HG02588 (cell line): ENCODE data around the gene MUC22.
"Not testable (repeated sequence)": the region's sequence is repeated elsewhere in the genome, so short reads cannot be mapped to it uniquely, and the experiment has no call there.

ENCODE experiments used
- ATAC-seq: cut with Tn5 transposase; IDR thresholded peaks from one replicate; pipeline ENCODE4 v1.9.1; 2021; ENCODE audit warnings: mild to moderate bottlenecking, moderate library complexity; ENCODE audit not compliant: unreplicated experiment

MUC22 gene

DNA sequence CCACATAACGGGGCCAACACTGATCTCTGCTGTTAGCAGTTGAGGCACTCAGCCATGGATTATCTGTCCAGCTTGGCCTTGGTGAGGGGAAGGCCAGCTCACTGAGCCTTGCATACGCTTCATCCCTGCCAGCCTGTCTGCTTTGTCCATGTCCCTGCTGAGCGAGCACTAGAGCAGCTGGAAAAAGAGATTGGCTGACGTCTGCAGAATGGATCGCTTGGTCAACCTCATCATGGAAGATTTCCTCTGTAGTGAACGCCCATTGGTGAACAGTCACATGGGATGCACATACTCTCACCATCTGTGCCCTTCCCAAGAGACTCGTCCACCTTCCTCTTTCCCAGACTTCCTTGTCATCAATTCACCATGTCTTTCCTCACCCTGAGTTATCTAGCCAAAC, 26.9 kb downstream of the MUC22 start:
- ATAC-seq = no peak

DNA sequence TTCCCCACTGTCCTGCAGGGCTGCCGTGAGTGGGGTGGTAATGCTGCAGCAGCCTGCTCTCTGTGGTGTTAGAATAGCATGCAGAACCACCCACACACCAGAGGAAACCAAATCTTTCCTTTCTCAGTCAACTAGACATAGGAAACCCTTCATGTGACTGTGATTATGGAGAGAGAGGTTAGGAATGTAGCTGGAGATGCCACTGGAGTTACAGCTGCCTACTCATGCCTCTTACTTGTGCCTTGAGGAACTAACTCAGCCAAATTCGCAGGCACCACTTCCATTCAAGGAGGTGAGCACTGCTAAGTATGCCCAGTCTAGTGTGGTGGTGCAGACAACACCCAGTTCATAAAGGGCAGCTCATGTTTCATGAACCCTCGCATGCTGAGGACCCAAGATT, 27.4 kb downstream of the MUC22 start:
- ATAC-seq = no peak

- no peak for ATAC-seq
These were observed 28.3 kb downstream of the MUC22 start for GRCh38 chr6:31038559-31038958.

DNA sequence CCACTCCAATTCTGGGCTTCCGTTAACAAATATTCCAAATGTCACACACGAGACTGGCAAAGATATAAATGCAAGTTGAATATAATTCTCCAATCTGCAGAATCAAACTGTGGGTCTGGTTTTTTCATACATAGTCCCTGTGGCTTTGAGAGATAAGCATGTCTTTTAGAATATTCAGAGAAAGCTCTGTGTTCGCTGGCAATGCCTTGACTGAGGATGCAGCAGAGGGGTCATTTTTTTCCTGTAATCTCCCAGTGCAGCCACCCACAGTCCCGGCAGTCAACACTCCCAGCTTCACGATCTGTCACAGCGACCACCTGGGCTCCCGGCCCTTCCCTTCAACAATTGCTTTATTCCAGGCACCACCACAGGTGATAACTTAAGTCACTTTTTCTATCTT, 30.5 kb downstream of the MUC22 start:
- ATAC-seq = no peak

DNA sequence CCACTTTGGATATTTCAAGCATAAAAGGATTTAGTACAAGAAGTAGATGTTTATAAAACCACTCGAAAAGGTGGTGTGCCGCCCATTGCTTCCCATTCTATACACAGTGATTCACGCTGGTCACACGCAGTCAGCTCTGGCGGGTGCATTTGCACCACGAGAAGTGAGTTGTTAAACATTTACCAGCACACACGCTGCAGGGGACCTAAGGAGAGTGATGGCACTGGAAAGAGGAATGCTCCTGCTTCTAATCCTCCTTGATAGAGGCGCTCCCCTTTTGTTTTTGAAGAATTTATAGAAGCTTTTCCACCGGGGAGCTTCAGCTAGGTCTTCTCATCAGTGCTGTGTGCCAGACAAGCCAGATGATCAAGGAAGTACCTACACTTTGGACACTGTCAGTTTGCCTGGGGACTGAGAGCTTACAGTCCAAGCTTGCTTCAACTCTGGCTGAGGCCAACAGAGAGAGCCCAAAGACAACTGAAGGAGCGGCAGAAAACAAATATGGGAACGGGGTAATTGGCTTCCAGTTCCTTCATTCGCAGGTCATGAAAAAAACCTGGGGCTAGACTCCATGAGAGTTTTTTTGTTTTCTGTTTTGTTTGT, 31.2 kb downstream of the MUC22 start:
- ATAC-seq = no peak

GRCh38 chr6:31042806-31043205, 32.5 kb downstream of the MUC22 start:
- no peak for ATAC-seq

DNA sequence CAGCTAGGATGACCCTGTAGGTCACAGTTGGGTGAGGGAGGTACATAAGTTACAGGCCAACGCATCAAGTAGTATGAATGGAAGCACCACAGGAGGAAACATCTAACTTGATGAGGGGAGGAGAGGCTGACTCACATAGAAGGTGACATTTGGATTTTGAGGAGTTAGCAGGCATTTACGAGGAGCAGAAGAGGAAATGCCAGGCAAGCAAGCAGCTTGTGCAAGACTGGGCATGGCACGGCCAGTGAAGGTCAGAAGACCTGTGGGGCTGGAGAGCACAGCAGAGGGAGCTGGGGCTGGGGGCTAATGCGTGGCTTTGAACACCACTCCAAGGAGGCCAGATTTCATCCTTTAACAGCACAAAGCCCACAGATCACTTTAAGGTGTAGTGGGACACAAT, 37.8 kb downstream of the MUC22 start:
- ATAC-seq = no peak

- ATAC-seq = no peak
These were observed 39.2 kb downstream of the MUC22 start for GRCh38 chr6:31049518-31049917.

GRCh38 chr6:31053187-31053586, 42.9 kb downstream of the MUC22 start:
- ATAC-seq = not testable (repeated sequence)

DNA sequence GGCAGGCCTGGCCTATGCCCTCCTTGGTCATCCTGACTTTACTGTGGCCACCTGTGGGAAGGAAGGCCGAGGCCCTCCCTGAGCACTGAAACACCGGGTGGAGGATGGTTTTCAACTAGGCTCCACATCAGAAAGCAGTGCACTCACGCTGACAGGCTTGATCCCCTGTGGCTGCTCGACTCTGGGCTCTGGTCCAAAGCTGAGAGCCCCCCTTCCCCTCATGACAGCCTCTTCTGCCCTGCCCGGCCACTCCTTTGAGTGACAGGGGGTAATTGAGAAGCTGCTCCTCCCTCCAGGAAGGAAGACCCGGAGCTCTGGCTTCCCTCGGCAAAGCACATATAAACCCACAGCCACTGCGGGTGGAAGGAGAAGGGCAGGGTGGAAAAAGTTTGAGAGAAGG, 43.6 kb downstream of the MUC22 start:
- ATAC-seq = no peak

DNA sequence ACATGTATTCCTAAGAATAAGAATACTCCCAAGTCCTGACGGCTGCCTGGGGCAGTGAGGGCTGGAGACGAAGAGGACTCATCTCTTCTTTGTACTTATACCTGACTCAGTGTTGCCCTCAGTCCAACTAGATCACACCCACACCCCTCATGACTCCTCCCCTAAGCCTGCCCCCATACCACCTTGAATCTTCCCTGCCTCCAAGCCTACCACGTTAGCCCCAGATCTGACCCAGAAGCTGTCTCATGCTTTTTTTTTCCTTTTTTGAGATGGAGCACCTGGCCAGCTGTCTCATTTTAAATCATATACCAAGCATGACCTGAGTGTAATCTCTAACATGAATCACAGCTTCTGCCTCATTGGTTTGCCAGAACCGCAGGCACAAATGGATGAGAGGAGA, 45.2 kb downstream of the MUC22 start:
- no peak for ATAC-seq

GRCh38 chr6:31057426-31058003, 47.2 kb downstream of the MUC22 start:
- ATAC-seq = no peak

- no peak for ATAC-seq
These were observed 48.0 kb downstream of the MUC22 start for GRCh38 chr6:31058128-31058894.

GRCh38 chr6:31060145-31060544, 49.9 kb downstream of the MUC22 start:
- ATAC-seq = no peak

- no peak for ATAC-seq
These were observed 53.7 kb downstream of the MUC22 start for GRCh38 chr6:31063906-31064435.

- ATAC-seq = no peak
These were observed 55.3 kb downstream of the MUC22 start for GRCh38 chr6:31065556-31065955.

DNA sequence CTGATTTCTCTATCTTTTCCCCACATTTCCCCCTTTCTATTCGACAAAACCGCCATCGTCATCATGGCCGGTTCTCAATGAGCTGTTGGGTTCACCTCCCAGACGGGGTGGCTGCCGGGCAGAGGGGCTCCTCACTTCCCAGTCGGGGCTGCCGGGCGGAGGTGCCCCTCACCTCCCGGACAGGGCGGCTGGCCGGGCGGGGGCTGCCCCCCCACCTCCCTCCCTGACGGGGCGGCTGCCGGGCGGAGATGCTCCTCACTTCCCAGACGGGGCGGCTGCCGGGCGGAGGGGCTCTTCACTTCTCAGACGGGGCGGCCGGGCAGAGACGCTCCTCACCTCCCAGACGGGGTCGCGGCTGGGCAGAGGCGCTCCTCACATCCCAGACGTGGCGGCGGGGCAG, 56.8 kb downstream of the MUC22 start:
- not testable (repeated sequence) for ATAC-seq

DNA sequence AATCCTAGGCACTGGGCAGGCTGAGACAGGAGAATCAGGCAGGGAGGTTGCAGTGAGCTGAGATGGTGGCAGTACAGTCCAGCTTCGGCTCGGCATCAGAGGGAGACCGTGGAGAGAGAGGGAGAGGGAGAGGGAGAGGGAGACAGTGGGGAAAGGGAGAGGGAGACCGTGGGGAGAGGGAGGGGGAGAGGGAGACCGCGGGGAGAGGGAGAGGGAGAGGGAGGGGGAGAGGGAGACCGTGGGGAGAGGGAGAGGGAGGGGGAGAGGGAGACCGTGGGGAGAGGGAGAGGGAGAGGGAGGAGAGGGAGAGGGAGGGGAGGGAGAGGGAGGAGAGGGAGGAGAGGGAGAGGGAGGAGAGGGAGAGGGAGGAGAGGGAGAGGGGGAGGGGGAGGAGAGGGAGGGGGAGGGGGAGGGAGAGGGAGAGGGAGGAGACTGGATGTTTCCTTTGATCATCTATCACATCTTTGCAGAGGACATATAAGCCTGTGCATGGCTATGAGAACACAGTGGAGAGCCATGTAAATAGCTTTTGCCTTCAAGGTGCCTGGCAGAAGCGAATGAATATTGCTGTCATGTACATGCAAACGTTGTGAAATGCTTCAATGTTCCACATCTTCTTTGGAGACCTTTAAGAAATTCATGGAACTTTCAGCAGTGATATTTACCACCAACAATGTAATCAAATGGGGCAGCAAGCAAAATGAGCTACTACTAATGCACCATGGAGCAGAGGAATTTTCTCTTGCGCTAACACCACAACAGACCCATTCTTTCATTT, 57.8 kb downstream of the MUC22 start:
- not testable (repeated sequence) for ATAC-seq

- ATAC-seq = no peak
These were observed 58.5 kb downstream of the MUC22 start for GRCh38 chr6:31068669-31069340.

- no peak for ATAC-seq
These were observed 60.5 kb downstream of the MUC22 start for GRCh38 chr6:31070711-31071197.

DNA sequence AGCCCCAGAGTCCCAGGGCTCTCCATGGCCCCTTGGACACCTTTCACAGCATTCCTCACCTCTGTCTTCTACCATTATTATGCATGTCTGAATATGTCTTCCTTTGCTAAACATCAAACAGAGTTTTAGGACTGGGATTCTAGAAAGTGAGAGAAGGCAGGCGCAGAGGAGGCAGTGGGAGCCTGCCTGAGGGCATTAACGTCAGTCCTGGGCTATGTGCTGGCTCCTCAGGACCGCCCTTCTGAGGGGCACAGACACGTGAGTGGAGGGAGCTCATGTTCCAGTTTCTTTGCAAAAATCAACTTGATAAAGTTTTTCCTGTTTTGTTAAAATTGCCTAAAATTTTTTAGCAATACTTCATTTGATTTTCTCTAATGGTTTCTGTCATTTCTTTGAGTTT, 64.1 kb downstream of the MUC22 start:
- no peak for ATAC-seq
